ENCODE measurements around the gene MEPCE. TPM values are rescaled to one million over a fixed set of nuclear protein-coding genes. Genes with fewer than 3 reads are reported as not detected.
A peak's percentile ranks its signal among the peaks of the same experiment; 100 is the strongest.

Gene MEPCE
- total RNA-seq, 1 donor from 2014 or later: 23.1 TPM

DNA sequence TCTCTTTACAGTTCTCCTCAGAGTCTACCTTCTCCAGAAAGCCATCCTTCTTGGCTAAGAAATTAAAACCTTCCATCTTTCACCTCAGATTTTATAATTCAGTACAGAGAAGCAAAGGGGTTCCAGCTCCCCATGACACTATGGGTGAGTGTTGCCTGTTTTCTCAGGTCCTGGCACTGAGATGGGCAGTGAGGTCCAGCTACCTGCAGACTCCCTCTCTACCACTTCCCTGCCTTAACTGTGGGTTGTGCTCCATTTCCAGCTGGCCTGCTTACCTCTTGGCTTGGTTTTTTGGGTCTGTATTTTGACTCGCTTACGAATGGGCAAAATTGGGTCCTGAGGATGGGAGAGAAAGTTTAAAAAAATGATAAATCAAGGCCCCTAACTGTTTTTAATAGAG is 27.4 kb upstream of the MEPCE start:
- DNase-seq (ENCODE audit: low spot score) (no peak), ATAC-seq (no peak)

DNA sequence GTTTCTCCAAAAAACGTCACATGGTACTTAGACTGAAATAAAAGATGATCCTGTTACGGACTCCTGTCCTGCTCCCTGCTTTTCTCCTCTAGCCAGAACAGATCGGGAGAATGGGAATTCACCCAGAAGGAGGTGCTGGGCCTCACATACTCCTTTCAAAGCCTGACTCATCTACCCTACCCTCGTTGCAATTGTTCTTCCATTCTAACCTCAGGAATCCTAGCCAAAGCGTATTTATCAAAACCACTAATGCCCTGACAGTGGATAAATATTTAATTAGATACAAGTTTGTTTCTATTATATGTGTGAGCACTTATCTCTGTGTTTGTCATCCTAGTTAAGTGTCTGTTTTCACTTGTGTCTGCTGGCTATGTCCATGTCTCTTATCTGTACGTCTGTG is 22.9 kb upstream of the MEPCE start:
- no peak for DNase-seq (ENCODE audit: low spot score)
- no peak for ATAC-seq

DNA sequence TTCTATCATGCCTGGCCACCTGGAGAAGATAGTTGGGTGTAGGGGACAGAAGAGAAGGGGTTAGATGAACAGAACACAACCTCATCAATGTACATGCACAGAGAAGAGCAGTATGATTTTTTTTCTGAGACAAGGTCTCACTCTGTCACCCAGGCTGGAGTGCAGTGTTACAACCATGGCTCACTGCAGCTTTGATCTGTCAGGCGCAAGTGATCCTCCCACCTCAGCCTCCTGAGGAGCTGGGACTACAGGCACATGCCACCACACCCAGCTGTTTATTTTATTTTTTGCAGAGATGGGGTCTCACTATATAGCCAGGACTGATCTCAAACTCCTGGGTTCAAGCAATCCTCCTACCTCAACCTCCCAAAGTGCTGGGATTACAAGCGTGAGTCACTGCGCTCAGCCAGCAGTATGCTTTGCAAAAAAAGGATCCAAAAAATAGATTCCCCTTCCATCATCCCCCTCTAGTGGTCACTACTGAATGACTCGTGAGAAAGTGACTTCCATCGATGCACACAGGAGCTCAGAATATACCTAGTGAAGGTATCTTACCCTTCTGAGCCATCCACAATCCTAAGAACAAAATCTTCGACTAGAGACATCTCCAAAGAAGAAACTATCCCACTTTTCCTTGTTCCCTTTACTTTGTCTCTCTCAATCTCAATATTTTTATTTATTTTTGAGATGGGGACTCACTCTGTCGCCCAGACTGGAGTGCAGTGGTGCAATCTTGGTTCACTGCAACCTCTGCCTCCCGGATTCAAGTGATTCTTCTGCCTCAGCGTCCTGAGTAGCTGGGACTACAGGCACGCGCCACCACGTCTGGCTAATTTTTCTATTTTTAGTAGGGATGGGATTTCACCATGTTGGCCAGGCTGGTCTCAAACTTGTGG is 22.1 kb upstream of the MEPCE start:
- DNase-seq (ENCODE audit: low spot score): no peak
- peak; percentile 92 for ATAC-seq

DNA sequence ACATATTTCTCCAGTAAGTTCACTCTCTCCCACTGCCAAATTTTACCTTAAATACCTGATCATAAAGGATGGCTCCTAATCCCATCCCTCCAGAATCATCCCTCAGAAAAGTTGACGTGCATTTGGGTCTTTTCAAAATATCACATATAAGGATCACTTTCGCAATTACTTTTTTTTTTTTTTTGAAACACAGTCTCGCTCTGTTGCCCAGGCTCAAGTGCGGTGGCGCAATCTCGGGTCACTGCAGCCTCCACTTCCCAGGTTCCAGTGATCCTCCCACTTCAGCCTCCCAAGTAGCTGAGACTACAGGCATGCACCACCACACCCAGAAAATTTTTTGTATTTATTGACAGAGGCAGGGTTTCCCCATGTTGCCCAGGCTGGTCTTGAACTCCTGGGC is 18.5 kb upstream of the MEPCE start:
- DNase-seq (ENCODE audit: low spot score) (no peak), ATAC-seq (no peak)

DNA sequence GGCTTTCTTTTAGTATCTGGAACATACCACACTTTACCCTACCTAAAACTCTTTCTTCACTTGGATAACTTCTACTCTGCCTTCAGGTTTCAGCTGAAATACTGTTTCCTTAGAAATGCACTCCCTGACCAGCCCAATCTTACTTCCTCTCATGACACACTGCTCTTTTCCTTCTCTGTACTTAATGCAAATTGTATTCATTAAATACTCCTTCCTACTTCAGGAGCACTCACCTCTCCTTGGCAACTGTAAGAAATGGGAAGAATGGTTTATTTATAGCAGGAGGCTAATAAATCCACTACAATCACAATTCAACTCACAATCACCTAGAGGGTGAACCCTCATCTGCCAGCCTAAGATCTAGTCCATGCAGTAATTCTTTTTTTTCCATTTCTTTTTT is 16.3 kb upstream of the MEPCE start:
- ATAC-seq: no peak
- DNase-seq (ENCODE audit: low spot score): no peak

DNA sequence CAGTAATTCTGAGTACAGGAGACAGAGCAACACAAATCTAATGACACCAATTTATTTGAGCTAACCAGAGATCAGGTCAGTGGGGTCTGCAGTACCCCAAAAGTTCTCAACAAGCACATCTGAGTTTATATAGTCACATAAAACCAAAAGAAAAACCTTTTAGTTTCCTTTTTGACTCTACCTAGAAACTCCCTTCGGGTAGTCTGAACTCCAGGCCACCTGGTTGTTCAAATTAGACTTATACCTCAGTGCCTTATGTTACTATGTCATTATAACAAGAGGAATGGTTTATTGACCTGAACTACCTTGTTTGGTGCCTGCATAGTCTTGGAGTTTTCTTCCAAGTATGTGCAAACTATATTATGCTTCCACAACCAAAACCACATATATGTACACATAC is 15.7 kb upstream of the MEPCE start:
- ATAC-seq: no peak

DNA sequence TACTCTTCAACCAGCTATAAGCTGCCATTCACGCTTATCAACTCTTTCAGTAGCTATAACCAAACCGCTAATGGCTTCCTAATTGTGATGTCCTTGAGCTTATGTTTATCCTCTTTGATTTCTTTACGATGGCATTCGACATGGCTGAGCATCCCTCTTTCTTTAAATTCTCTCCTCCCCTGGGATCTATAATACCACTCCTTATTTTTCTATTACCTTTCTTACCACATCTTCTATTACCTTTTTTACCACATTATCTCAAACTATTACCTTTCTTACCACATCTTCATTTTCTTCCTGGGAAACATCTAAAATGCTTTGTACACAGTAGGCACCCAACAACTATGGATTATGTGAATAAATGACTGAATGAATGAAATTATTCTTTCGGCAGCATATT is 14.2 kb upstream of the MEPCE start:
- ATAC-seq (no peak), DNase-seq (ENCODE audit: low spot score) (no peak)

More for the DNA sequence above, 15.7 kb upstream of the MEPCE start:
- DNase-seq (ENCODE audit: low spot score): no peak

DNA sequence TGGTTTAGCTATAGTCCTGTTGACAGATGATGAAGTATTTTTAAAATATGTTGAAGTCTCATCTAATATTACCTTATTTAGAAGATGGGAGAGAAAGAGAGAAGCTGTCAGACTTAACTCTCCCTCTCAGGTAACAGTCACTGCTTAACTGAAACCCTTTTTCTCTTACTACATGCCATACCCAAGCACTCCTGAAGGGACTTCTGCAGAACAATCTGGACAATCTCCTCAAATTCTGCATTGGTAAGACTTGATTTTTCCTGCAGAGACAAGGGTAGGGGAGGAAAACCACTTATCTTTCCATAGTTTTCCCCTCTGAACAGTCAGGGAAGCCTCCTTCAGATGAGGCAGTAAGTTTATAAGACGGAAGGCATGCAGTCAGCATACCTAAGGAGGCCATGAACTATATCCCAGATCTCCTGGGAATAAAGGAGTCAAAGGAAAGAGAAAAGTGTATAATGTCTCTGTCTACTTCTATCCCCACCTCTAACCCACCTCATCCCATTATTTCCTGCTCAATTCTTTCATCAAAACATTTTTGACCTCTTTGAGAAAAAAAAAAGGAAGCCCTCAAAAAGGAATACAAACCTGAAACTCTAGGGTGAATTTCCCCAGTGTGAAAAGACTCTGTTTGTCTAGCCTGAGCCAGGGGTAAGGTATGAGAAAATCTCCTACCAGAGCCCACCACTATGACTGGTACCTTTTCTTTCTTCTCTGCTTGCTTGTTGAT is 10.5 kb upstream of the MEPCE start:
- DNase-seq (ENCODE audit: low spot score): no peak

DNA sequence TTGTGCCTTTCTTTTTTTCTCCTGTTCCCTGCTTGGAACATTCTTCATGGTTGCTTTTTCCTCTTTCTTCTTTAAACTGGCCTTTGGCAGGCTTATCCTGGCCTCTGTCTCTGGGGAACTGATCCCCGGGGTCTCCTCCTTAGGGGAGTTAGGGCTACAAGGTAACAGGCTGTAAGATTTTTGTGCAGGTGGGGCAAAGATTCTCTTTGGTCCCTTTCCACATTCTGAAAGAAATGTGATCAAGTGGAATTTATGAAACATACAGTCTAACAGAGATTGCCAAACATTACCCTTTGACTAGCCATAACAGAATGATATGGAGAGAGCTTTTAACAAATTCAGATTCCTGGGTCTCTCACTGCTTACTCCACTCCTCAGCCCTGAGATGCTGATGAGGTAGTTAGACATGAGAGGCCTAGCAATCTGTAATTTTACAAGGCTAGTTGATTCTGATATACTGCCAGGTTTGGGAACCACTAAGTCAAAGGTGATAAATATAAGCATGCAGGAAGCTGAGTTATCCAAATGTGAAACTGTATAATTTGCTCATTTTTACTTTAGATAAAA is 9.9 kb upstream of the MEPCE start:
- ATAC-seq (no peak), DNase-seq (ENCODE audit: low spot score) (no peak)

More for the DNA sequence above, 10.5 kb upstream of the MEPCE start:
- ATAC-seq: no peak

DNA sequence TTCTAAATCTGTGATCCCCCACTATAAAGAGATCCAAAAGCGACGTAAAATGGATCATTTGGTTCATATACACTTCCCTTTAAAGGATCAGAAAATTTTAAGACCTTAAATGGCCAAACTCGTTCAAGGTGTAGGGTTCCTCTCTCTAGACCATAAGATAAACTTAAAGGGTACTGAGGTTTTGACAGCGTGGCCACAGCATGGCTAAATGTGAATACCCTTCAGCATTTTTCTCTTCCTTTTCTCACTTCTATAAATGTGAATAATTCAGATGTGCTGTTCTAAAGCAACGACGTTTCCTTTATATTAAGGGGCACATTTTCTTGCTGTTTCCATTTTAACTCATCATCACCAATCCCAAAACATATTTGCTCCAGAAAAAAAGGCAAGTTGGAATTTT is 6.3 kb upstream of the MEPCE start:
- ATAC-seq (no peak), DNase-seq (ENCODE audit: low spot score) (no peak)

DNA sequence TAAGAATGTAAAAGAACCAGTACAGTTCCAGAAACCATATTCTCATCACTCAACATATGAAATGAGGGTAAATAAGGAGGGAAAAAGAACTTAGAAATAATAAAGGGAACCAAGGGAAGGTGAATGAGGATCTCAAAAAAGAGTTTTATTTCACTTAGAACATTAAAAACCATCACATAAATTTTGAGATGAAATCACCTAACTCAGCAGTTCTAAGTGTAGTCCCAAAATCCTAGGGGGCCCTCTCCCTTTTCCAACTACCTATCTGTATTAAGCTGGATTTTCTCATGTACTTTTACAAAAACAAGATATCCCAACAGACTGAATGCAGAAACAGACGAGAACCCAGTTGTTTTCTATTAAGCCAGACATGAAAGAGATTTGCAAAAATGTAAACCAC is 4.3 kb upstream of the MEPCE start:
- ATAC-seq: no peak
- no peak for DNase-seq (ENCODE audit: low spot score)

DNA sequence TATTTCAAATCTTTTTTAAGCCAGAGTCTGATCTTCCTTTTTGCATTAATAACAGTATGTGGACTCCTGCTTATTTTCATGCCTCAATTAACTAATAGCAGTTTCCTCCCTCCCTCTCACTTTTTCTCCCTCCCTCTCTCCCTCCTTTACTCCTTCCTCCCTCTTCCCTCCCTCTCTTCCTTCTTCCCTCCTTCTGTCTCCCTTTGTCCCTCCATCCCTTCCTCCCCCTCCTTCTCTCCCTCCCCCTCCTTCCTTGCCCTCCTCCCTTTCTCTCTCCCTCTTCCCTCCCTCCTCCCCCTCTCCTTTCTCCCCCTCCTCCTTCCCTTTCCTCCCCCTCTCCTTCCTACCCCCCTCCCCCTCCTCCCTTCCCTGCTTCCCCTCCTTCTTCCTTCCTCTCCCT is 3.1 kb upstream of the MEPCE start:
- DNase-seq (ENCODE audit: low spot score) (no peak), ATAC-seq (no peak)

DNA sequence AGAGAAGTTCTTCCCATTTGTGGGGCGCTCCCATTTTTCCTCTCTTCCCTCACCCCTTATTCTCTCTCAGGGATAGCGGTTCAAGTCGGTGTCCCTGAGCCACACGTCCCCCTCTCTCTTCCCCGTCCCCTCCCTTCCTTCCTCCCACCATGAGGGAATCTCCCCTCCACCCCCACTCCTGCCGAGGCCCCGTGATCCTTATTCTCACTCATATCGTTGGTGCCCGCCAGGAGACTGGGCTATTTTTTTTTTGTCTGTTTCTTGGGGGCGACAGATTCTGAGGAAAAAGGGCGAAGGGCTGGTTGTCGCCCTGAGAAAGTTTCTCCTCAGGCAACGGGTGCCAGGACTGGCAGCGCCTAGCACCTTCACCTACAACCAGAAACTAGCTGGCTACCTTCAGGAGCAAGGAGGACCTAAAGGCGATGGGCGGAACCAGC is 1.9 kb upstream of the MEPCE start:
- no peak for DNase-seq (ENCODE audit: low spot score)
- ATAC-seq: no peak

DNA sequence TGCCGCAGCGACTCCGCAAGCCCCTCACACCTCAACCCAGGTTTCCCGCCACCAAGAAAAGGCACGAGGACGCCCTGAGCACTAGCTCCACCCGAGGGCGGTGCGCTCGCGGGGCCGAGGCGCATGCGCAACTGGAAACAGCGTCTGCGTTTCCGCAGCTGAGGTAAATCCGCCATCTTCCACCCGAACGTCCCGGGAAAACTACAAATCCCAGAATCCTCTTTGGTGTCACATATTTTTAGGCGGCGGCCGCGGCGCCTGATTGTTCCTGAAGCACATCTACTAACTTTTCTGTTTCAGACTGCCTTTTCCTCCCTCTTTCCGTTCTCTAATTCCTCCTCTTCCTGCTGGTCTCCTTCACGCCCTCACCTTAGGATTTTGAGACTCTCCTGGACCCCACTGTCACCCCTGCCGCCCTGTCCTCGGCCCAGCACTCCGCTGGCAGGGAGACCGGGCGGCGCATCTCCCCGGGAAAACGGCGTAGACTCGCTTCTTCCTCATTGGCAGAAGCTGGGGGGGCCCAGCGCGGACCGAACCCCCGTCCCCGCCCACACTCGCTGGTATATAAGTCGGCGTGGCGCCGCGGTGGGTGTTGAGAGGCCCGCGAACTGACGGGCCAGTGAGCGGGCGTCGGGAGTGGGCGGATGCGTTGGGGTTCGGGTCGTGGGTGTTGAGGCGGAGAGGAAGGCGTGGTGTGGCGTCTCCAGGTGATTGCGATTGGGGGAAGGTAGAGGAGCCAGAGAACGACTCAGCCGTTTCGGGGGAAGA is 1.2 kb upstream of the MEPCE start, which contains the start of gene ZCWPW1:
ZCWPW1 (minus strand) TSS at position 505 of the 768 bp plus-strand sequence. CDS start 8,054 bp downstream, outside the sequence.
- peak; percentile 96 for DNase-seq (ENCODE audit: low spot score)

DNA sequence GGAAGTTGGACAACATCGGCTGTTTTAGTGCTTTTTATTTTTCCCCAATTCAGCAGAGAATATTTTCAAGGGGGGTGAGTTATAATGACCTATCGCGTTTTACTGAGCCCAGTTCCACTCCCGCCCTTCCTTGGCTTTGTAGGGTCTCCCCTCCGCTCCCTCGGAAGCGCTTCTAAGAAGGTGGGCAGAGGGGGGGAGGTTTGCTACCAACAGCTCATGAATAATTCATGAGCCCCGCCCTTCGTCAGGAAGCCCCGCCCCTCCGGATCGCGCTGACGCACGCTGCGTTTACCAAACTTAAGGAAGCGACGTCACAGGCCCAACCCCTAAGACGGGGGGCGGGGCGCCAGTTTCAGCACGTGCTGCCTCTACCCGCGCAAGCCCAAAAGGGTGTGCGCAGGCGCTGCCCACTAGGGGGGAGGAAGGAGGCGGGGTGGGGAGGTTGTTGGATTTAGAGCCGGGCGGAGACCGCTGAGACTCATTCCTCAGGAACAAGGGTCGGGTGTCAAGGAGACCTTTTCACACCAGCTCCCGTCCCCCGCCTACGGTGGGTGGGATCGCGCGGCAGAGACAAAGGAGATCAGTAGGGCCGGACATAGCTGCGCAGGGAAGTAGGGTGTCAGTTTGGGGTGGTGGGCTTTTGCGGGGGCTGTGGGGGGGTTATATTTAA is 529 bp upstream of the MEPCE start:
- ATAC-seq: peak; percentile 77

More for the DNA sequence above, 1.2 kb upstream of the MEPCE start, which contains the start of gene ZCWPW1:
- peak; percentile 73 for ATAC-seq

DNA sequence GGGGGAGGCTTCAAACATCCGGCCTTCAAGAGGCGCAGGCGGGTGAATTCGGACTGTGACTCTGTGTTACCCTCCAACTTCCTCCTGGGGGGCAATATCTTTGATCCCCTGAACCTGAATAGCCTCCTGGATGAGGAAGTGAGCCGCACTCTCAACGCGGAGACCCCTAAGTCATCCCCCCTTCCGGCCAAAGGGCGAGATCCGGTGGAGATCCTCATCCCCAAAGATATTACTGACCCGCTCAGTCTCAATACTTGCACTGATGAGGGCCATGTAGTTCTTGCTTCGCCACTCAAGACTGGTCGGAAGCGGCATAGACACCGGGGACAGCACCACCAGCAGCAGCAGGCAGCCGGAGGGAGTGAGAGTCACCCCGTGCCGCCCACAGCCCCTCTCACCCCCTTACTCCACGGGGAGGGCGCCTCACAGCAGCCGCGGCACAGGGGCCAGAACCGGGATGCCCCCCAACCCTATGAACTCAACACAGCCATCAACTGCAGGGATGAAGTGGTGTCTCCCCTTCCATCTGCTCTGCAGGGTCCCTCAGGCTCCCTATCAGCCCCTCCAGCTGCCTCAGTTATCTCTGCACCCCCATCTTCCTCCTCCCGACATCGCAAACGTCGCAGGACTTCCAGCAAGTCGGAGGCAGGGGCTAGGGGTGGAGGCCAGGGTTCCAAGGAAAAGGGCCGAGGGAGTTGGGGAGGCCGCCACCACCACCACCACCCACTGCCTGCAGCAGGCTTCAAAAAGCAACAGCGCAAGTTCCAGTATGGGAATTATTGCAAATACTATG is 1.1 kb downstream of the MEPCE start:
- ATAC-seq (no peak), DNase-seq (ENCODE audit: low spot score) (no peak)

More for the DNA sequence above, 529 bp upstream of the MEPCE start:
- DNase-seq (ENCODE audit: low spot score): peak; percentile 100

DNA sequence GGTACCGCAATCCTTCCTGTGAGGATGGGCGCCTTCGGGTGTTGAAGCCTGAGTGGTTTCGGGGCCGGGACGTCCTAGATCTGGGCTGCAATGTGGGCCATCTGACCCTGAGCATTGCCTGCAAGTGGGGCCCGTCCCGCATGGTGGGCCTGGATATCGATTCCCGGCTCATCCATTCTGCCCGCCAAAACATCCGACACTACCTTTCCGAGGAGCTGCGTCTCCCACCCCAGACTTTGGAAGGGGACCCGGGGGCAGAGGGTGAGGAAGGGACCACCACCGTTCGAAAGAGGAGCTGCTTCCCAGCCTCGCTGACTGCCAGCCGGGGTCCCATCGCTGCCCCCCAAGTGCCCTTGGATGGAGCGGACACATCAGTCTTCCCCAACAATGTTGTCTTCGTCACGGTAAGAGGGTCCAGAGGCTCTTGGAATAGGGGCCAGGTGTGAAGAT is 1.7 kb downstream of the MEPCE start:
- no peak for ATAC-seq
- DNase-seq (ENCODE audit: low spot score): no peak

DNA sequence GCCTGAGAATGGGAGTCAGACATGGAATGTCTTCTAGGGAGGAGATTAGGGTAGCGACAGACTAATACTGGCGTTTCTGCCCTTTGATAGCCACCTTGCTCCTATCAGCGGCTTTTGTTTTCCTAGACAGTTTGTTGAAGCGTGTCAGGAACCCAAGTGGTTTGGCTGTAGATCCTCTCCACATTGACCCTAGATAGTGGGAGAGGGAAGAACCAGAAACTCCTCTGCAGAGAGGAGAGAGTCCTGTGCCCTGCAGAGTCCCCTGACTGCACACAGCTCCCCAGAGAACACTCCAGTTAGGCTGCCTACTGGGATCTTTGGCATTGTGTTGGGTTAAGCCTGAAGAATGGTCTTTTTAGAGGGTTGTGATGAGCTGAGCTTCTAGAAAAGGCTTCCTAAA is 2.4 kb downstream of the MEPCE start:
- ATAC-seq: no peak
- DNase-seq (ENCODE audit: low spot score): no peak

DNA sequence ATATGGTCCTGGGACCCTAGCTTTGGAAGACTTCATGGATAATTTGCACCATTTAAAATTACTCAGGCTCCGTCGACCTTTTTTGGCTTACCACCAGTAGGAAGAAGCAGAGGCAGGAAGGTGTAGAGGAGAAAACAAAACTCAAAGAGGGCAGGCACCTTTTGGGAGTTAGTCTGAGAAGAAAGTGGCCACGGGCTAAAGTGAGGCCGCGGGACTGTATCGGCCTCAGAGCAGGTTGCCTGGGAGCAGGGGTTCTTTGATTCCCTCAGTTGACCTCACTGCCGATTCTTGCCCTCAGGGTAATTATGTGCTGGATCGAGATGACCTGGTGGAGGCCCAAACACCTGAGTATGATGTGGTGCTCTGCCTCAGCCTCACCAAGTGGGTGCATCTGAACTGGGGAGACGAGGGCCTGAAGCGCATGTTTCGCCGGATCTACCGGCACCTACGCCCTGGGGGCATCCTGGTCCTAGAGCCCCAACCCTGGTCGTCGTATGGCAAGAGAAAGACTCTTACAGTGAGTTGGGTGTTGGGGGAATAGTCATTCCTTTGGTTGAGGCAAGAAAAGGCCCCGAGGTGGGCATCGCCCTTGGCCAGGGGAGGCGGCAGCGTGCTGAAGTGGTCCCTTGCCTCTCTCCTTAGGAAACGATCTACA is 3.1 kb downstream of the MEPCE start:
- no peak for ATAC-seq
- no peak for DNase-seq (ENCODE audit: low spot score)

Measured in left lobe of liver (tissue), 2 donors.